GM12878 (cell line): ENCODE results near the gene CIROP. TPM values are rescaled to one million over a fixed set of nuclear protein-coding genes. Genes with fewer than 3 reads are reported as not detected.

Experiments used
- BHLHE40 ChIP-seq, 2 experiments: fragments of 450-650 bp in 1 of 2; IDR thresholded peaks; 2 replicates each; pipeline ENCODE4 v1.6.1; 2011 to 2017; ENCODE audit warnings: low read depth in 2 of 2, borderline replicate concordance in 1 of 2, improper control_type of control experiment in 1 of 2, low read length in 1 of 2, mild to moderate bottlenecking in 1 of 2
- ELK1 ChIP-seq: IDR thresholded peaks from 2 replicates; pipeline ENCODE4 v1.6.1; 2012; ENCODE audit warnings: low read depth, low read length, improper control_type of control experiment
- HCFC1 ChIP-seq: fragments of 150-350 bp; IDR thresholded peaks from 2 replicates; pipeline ENCODE4 v1.6.1; 2014; ENCODE audit warnings: low read length
- HSF1 ChIP-seq: fragments of 150-350 bp; IDR thresholded peaks from 2 replicates; pipeline ENCODE4 v1.6.1; 2014; ENCODE audit warnings: mild to moderate bottlenecking, low read depth, low read length
- ZBTB40 ChIP-seq: fragments of 450-650 bp; IDR thresholded peaks from 2 replicates; pipeline ENCODE4 v1.6.1; 2016; ENCODE audit warnings: mild to moderate bottlenecking, moderate library complexity, borderline replicate concordance
- ZNF207 ChIP-seq: fragments of 450-650 bp; IDR thresholded peaks from 2 replicates; pipeline ENCODE4 v1.6.1; 2014; ENCODE audit warnings: antibody characterized with exemption, mild to moderate bottlenecking, borderline replicate concordance
- ZNF274 ChIP-seq: IDR thresholded peaks from one replicate; pipeline ENCODE4 v1.8.0; 2011; ENCODE audit not compliant: insufficient read length, insufficient read depth
- polyA plus RNA-seq, 11 experiments: library from polyadenylated mRNA; depleted of rRNA in 4 of 11; unstranded in 6 of 11; stranded (reverse) in 5 of 11; fragments of >200 nt; fragmentation: Nextera tagmentation in 4 of 11; fragmentation: Illumina TruSeq in 1 of 11; extraction: Ambion mirVana in 4 of 11; extraction: Trizol in 1 of 11; gene quantifications; 1 replicate in 1 of 11; 2 replicates in 10 of 11; pipeline versions ENCODE4 v1.2.1 to v1.2.3, GENCODE V29; 2011 to 2016; ENCODE audit warnings: inconsistent platforms in 2 of 11, missing spikeins in 2 of 11, low read depth in 1 of 11
- total RNA-seq, 4 experiments: library from RNA; depleted of rRNA in 3 of 4; stranded (reverse); fragments of >200 nt in 3 of 4; fragmentation: Illumina TruSeq in 1 of 4; extraction: Trizol in 1 of 4; gene quantifications; 2 replicates each; pipeline versions ENCODE4 v1.2.1 to v1.2.3, GENCODE V29; 2013 to 2021

The CIROP gene
- total and polyA plus RNA-seq, 10 of the 15 experiments (the other 5 are each of a cell fraction or from before 2014, with no cell fraction given), result not detected

GRCh38 chr14:23130871-23131270, 26.1 kb upstream of the CIROP start (continued):
- TF ChIP-seq HCFC1, result no peak
- TF ChIP-seq ZNF207, result no peak
- TF ChIP-seq HSF1, result no peak
- TF ChIP-seq ZBTB40, result no peak
- no peak for TF ChIP-seq BHLHE40 (IDR thresholded peaks at IDR 0.05; ENCODE audit: borderline replicate concordance in 1 of 2, low read depth in 2 of 2, low read length in 1 of 2)
- no peak for TF ChIP-seq ZNF274
- no peak for TF ChIP-seq ELK1
